Stimulated activated CD8-positive, alpha-beta memory T cell treated with anti-CD3 and anti-CD28 coated beads, Interleukin-15, amount 100 ng/mL, for 48 hours (primary cell): ENCODE measurements around the gene AAMDC.
"Not testable (repeated sequence)": the region's sequence is repeated elsewhere in the genome, so short reads cannot be mapped to it uniquely, and the experiment has no call there.

Experiments used
- DNase-seq, 2 donors: peaks; one replicate each; pipeline ENCODE4 v3.0.0-alpha.2; 2020; ENCODE audit warnings: low read depth in 2 of 2

Gene AAMDC

DNA sequence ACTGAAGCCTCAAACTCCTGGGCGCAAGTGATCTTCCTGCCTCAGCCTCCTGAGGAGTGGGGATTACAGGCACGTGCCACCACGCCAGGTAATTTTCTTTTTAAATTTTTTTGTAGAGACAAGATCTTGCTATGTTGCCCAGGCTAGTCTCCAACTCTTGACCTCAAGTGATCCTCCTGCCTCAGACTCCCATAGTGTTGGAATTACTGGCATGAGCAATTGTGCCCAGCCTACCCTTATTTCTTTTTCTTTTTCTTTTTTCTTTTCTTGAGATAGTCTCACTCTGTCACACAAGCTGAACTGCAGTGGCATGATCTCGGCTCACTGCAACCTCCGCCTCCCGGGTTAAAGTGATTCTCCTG is 63.9 kb downstream of the AAMDC start:
- no peak for DNase-seq

DNA sequence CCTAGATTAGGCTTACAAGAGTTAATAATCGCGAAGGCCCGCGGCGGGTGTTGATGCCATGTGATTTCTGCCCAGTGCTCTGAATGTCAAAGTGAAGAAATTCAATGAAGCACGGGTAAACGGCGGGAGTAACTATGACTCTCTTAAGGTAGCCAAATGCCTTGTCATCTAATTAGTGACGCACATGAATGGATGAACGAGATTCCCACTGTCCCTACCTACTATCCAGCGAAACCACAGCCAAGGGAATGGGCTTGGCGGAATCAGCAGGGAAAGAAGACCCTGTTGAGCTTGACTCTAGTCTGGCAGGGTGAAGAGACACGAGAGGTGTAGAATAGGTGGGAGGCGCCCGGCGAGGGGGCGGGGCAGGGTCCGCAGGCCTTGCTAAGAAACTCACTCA is 65.5 kb downstream of the AAMDC start:
- DNase-seq: no peak

GRCh38 chr11:77889045-77889444 is 68.1 kb downstream of the AAMDC start:
- not testable (repeated sequence) for DNase-seq

GRCh38 chr11:77890100-77890614 is 69.2 kb downstream of the AAMDC start:
- DNase-seq: not testable (repeated sequence)

DNA sequence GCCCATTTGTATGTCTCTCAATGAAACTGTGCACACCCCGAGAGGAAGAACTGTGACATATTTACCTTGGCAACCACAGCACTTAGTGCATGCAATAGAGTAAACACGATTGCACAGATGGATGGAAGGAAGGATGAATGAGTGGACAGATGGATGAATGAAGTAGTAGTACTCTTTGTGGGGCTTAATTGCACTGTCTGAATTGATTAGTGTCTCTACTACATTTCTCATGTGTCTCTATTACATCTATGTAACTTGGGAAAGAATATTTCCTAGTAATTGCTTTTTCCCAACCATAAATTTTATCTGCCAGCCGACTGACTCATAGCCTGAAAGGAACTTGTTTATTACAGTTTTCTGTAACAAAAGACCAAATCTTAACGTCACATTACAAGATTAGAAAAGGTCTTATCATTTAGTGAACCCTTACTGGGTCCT is 69.7 kb downstream of the AAMDC start:
- not testable (repeated sequence) for DNase-seq

- DNase-seq: not testable (repeated sequence)
These were observed 70.3 kb downstream of the AAMDC start for GRCh38 chr11:77891256-77891655.

GRCh38 chr11:77891703-77892102 is 70.8 kb downstream of the AAMDC start:
- not testable (repeated sequence) for DNase-seq

DNA sequence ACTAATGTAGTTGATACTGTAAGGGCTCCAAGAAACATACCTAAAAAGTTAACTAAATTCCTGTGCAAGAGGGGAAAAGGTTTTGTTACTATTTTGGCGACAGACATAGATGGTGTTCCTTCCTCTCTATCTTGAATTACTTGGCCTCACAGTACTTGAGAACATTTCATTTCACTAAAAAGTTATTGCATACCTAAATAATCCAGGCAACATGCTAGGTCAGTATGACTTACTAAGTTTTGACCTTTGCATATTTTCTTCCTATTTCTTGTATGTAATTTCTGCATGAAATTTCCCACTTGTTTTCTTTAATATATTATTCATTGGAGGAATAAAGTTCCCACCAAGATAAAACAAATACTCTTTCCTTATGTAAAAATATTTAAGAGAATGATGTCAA is 74.0 kb downstream of the AAMDC start:
- DNase-seq: not testable (repeated sequence)

DNA sequence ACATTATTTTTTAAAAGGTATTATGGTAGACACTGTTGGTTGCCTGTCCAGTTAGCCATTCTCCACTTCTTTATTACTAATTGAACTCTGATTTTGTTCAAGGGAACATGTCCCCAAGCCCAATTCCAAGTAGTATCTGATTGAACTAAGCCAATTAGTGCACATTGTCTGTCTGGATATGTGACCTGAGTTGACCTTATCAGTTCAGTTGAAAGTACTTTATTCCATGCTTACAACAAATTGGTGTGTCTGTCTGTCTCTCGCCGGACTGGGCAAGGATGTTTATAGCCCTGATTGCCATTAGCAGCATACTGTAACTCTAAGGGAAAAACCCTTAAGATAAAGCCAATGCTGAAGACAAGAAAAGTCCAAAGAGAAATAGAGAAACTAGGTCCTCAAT is 87.9 kb downstream of the AAMDC start:
- no peak for DNase-seq

DNA sequence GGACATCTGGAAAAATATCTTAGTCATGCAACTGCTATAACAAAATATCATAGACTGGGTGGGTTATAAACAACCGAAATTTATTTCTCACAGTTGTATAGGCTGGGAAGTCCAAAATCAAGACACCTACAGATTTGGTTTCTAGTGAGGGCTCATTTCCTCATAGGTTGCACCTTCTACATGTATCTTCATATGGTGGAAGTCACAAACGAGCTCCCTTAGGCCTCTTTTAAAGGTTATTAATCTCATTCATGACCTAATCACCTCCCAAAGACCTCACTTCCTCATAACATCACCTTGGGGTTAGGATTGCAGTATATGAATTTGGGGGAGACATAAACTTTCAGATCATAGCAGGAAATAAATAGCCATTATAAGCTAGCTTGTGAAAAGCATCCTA is 88.3 kb downstream of the AAMDC start:
- no peak for DNase-seq

- not testable (repeated sequence) for DNase-seq
These were observed 89.9 kb downstream of the AAMDC start for GRCh38 chr11:77910828-77911227.

GRCh38 chr11:77913608-77914306 is 92.8 kb downstream of the AAMDC start:
- DNase-seq: not testable (repeated sequence)

GRCh38 chr11:77914307-77914791 is 93.4 kb downstream of the AAMDC start:
- DNase-seq: not testable (repeated sequence)

GRCh38 chr11:77917713-77918112 is 96.8 kb downstream of the AAMDC start:
- DNase-seq: not testable (repeated sequence)
